ENCODE results near the gene RFTN1. TPM values are rescaled to one million over a fixed set of nuclear protein-coding genes. Genes with fewer than 3 reads are reported as not detected.

Gene RFTN1
- total and polyA plus RNA-seq, 2 donors (not counting 3 experiments of a cell fraction or from before 2014, with no cell fraction given), result 40.3 to 43.3 TPM

DNA sequence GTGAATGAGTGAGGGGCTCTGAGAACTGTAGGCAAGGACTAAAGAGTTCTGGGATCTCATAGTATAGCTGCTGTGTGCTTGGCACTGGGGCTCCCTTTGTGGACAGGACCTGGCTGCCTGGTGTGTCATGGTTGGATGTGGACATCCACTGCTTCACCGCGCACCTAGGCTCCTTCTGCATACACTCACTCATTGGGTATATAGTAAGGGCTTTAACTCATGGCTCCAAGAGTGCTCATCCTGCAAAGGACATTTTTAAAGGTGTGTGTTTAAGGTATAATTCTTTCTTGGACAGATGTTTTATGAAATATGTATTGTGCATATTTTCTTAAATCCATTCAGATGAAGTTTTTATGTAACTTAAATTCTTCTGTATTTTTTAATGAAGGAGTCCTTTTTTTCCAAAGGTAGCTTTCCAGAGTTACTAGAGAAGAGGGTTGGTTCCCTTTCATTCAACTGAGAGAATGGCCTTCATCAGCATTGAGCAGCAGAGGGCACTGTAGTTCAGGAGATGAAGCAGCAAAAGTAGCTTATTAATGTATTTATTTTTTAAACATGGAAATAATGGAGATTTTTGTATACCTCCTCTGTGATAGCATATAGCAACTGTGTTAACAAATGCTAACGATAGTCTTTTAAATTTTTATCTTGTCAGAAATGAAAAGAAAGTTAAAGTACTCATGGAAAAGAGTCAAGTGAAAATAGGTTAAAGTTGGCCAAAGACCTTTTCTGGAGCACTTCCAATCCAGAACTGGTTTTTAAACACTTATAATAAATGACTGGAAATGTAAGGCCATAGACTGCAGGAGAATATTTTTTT, 223.3 kb downstream of the RFTN1 start:
- peaks cover 1 to 6% of the 10 kb centered on the region in 2 experiments for H3K36me3 ChIP-seq (ENCODE audit: control insufficient read depth in 2 of 2, extremely low read depth in 1 of 2, insufficient read depth in 2 of 2, low read length in 2 of 2)
- BruUV-seq (replicated peaks), result no TSS peak
- no peaks in the 10 kb centered on the region for H3K9me3 ChIP-seq (replicated peaks; ENCODE audit: control insufficient read depth, insufficient read depth, low read length)
- H3K27me3 ChIP-seq (ENCODE audit: control insufficient read depth in 2 of 2, insufficient read depth in 2 of 2, low read length in 2 of 2), result no peaks in the 10 kb centered on the region
- dilution Hi-C loops (cut with MboI; ENCODE audit: extremely low pct_ligation_motif_present, low sequenced_read_pairs) (no loop called here), intact Hi-C loops (cut with micrococcal nuclease) (loop anchor here (1.0 to 2.0 kb wide), 3 partner anchors 21 to 260 kb away; no protein-coding TSS in a partner anchor)
- H3K4me3 ChIP-seq (replicated peaks in 1 of 3; ENCODE audit: insufficient read depth in 1 of 3, low read depth in 1 of 3, low read length in 3 of 3), result no peak overlapping the region
- no peak overlapping the region for H3K9ac ChIP-seq (replicated peaks; ENCODE audit: extremely low read depth, insufficient read depth, low read length)
- H4K20me1 ChIP-seq (replicated peaks; ENCODE audit: control insufficient read depth, extremely low read depth, insufficient read depth, low read length), result no peaks in the 10 kb centered on the region
- FAIRE-seq (no peak), DNase-seq (ENCODE audit: low read depth, low spot score) (peak; percentile 70)
- TF ChIP-seq, protein P1, sequence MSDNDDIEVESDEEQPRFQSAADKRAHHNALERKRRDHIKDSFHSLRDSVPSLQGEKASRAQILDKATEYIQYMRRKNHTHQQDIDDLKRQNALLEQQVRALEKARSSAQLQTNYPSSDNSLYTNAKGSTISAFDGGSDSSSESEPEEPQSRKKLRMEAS (IDR thresholded peaks at IDR 0.05; ENCODE audit: insufficient read depth, insufficient read length), result no peak
- TF ChIP-seq, protein P2, sequence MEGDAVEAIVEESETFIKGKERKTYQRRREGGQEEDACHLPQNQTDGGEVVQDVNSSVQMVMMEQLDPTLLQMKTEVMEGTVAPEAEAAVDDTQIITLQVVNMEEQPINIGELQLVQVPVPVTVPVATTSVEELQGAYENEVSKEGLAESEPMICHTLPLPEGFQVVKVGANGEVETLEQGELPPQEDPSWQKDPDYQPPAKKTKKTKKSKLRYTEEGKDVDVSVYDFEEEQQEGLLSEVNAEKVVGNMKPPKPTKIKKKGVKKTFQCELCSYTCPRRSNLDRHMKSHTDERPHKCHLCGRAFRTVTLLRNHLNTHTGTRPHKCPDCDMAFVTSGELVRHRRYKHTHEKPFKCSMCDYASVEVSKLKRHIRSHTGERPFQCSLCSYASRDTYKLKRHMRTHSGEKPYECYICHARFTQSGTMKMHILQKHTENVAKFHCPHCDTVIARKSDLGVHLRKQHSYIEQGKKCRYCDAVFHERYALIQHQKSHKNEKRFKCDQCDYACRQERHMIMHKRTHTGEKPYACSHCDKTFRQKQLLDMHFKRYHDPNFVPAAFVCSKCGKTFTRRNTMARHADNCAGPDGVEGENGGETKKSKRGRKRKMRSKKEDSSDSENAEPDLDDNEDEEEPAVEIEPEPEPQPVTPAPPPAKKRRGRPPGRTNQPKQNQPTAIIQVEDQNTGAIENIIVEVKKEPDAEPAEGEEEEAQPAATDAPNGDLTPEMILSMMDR (IDR thresholded peaks at IDR 0.05; ENCODE audit: extremely low read depth in 1 of 2, insufficient read depth in 1 of 2, low read depth in 1 of 2, low read length in 2 of 2), result peak; percentile 58 to 60
- H3K4me1 ChIP-seq (ENCODE audit: control insufficient read depth, extremely low read depth, insufficient read depth, low read length), result peaks cover 2% of the 10 kb centered on the region
- CTCF ChIA-PET, result interaction anchor here (0.6 to 4.6 kb wide), 73 partner anchors 9 to 1551 kb away, joined by 3 to 197 read pairs (median 5); partner anchors contain the start of genes DPH3 and OXNAD1
- H3K27ac ChIP-seq (ENCODE audit: insufficient read depth, low read depth, low read length), result no peak overlapping the region
- H3K79me2 ChIP-seq (ENCODE audit: control insufficient read depth, insufficient read depth, low read length), result no peaks in the 10 kb centered on the region
- POLR2A ChIA-PET, result no interaction called here
- H3K9me1 ChIP-seq (replicated peaks; ENCODE audit: control insufficient read depth, extremely low read depth, insufficient read depth, low read length), result no peaks in the 10 kb centered on the region
- no peak overlapping the region for H3K4me2 ChIP-seq (ENCODE audit: insufficient read depth, low read length)
- no peak overlapping the region for H2AFZ ChIP-seq (ENCODE audit: low read depth, low read length)
